NT2/D1 (cell line): ENCODE data around the gene PRSS1.

Source experiments
- SUZ12 ChIP-seq: IDR thresholded peaks from 2 replicates; pipeline ENCODE4 v1.6.1; 2011; ENCODE audit not compliant: insufficient read length, insufficient read depth; ENCODE audit errors: extremely low read depth
- YY1 ChIP-seq: IDR thresholded peaks from 2 replicates; pipeline ENCODE4 v1.6.1; 2011; ENCODE audit not compliant: insufficient read length, insufficient read depth

DNA sequence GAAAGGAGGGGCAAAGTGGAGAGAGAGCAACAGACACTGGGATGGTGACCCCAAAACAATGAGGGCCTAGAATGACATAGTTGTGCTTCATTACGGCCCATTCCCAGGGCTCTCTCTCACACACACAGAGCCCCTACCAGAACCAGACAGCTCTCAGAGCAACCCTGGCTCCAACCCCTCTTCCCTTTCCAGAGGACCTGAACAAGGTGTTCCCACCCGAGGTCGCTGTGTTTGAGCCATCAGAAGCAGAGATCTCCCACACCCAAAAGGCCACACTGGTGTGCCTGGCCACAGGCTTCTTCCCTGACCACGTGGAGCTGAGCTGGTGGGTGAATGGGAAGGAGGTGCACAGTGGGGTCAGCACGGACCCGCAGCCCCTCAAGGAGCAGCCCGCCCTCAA is 42.2 kb downstream of the PRSS1 start:
- TF ChIP-seq SUZ12: no peak
- TF ChIP-seq YY1: no peak
